ENCODE measurements around the gene PLXNA2.

The PLXNA2 gene

GRCh38 chr1:208203848-208204609, 40.2 kb downstream of the PLXNA2 start:
- DNase-seq (ENCODE audit: extremely low read depth, low read depth) = no peak

GRCh38 chr1:208203127-208203847, 40.9 kb downstream of the PLXNA2 start:
- no peak for DNase-seq (ENCODE audit: extremely low read depth, low read depth)
- TF ChIP-seq CTCF (IDR thresholded peaks at IDR 0.05; ENCODE audit: low read depth, low read length) = no peak

More at GRCh38 chr1:208203848-208204609, 40.2 kb downstream of the PLXNA2 start:
- TF ChIP-seq CTCF (IDR thresholded peaks at IDR 0.05; ENCODE audit: low read depth, low read length) = no peak

DNA sequence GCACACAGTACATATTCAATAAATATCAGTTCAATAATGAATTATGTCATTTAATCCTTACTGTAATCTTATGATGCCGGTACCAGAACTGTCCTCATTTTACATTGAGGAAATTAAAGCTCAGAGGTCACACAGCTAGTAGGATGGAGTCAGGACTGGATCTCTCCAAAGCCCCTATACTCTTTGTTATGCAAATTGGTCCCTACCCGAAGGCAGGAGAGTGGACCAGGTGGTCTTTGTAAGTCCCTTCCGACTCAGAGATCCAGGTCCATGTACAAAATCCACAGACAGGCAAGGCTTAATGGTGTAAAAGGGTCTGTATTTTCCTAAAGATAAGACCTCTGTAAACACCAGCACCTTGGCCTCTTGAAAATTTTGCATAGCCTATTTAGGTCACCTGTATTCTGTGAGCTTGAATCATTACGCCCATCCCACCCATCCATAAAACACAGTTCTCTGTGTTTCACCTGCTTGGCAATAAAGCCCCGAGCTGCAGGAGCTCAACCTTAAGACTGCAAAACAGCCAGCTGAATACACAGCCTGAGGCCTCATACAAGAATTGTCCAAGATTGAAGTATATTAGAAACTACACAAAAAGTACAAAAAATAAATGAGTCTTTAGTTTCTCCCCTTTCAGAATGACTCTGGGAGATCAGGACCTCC, 41.7 kb downstream of the PLXNA2 start:
- TF ChIP-seq CTCF (IDR thresholded peaks at IDR 0.05; ENCODE audit: low read depth, low read length) = no peak
- no peak for DNase-seq (ENCODE audit: extremely low read depth, low read depth)

- no peak for TF ChIP-seq CTCF (IDR thresholded peaks at IDR 0.05; ENCODE audit: low read depth, low read length)
- peak; percentile 80 for DNase-seq (ENCODE audit: extremely low read depth, low read depth)
These were observed 43.0 kb downstream of the PLXNA2 start for GRCh38 chr1:208201229-208201628.

DNA sequence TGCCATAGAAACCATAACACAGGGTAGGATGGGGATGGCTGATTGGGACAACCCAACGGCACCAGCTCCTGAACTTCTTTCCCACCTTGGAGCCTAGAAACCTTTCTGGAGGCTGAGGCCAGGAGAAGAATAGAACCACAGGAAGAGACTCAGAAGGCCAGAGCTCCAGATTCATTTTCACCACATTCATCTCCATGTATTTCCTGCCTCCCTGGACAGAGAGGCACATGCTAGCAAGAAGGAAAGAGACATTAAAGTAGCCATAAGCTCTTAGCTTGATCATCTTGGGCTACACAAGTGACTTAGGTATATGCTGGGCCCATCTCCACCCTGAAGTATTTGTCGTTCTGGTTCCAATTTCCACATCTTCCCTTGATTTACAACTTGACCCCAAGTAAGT, 44.1 kb downstream of the PLXNA2 start:
- TF ChIP-seq CTCF (IDR thresholded peaks at IDR 0.05; ENCODE audit: low read depth, low read length) = no peak
- DNase-seq (ENCODE audit: extremely low read depth, low read depth) = no peak

DNA sequence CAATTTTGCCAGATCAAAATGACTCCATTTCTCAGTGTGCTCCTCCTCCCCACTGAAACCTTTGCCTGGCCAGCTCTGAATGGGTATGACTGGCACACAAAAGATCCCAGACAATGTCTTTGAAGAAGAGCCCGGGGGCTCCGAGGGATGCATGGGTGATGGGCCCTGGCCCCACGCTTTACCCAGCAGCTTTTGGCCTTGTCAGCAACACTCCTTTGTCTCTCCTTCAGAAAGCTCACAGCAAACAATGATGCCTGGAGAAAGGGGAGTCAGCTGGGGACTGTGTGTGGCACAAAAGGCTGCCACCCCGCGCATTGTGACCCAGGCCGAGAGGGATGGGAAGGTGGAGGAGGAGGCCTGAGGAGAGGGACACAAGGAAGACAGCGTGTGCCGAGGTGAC, 45.9 kb downstream of the PLXNA2 start:
- no peak for DNase-seq (ENCODE audit: extremely low read depth, low read depth)
- no peak for TF ChIP-seq CTCF (IDR thresholded peaks at IDR 0.05; ENCODE audit: low read depth, low read length)

GRCh38 chr1:208194944-208195343, 49.2 kb downstream of the PLXNA2 start:
- TF ChIP-seq CTCF (IDR thresholded peaks at IDR 0.05; ENCODE audit: low read depth, low read length) = no peak
- no peak for DNase-seq (ENCODE audit: extremely low read depth, low read depth)
